ENCODE data around the gene SPAG9. TPM values are rescaled to one million over a fixed set of nuclear protein-coding genes. Genes with fewer than 3 reads are reported as not detected.

The SPAG9 gene
- total RNA-seq, 1 experiment from 2014 or later: 78.5 TPM

- TF ChIP-seq CTCF (IDR thresholded peaks at IDR 0.05; ENCODE audit: unreplicated experiment): no peak
- CTCF ChIA-PET: no interaction called here
- no peak overlapping the region for H3K4me3 Mint-ChIP-seq (ENCODE audit: unreplicated experiment)
Measured at GRCh38 chr17:50924300-50924699, 196.4 kb downstream of the SPAG9 start.

GRCh38 chr17:50923611-50924010 is 197.1 kb downstream of the SPAG9 start:
- Mint-ChIP-seq H3K27ac (ENCODE audit: low read depth, unreplicated experiment) (no peak overlapping the region), H3K9me3 (ENCODE audit: unreplicated experiment) (no peaks in the 10 kb centered on the region), H3K36me3 (ENCODE audit: insufficient read depth, unreplicated experiment) (no peaks in the 10 kb centered on the region), H3K4me1 (ENCODE audit: insufficient read depth, unreplicated experiment) (peaks cover 31% of the 10 kb centered on the region), H3K27me3 (ENCODE audit: insufficient read depth, unreplicated experiment) (no peaks in the 10 kb centered on the region), H3K4me3 (ENCODE audit: unreplicated experiment) (no peak overlapping the region)
- intact Hi-C loops (cut with micrococcal nuclease): no loop called here
- ChIA-PET POLR2A (interaction anchor here (1.2 to 2.0 kb wide), 3 partner anchors 12 to 57 kb away, joined by 3 to 12 read pairs (median 3); partner anchors contain the start of gene TOB1), CTCF (no interaction called here)
- no TSS peak for BruUV-seq (replicated peaks)
- DNase-seq (ENCODE audit: unreplicated experiment): no peak
- TF ChIP-seq CTCF (IDR thresholded peaks at IDR 0.05; ENCODE audit: unreplicated experiment): no peak

More at GRCh38 chr17:50924300-50924699, 196.4 kb downstream of the SPAG9 start:
- no TSS peak for BruUV-seq (replicated peaks)
- no peak for DNase-seq (ENCODE audit: unreplicated experiment)
- Mint-ChIP-seq H3K9me3 (ENCODE audit: unreplicated experiment) (no peaks in the 10 kb centered on the region), H3K27me3 (ENCODE audit: insufficient read depth, unreplicated experiment) (no peaks in the 10 kb centered on the region), H3K27ac (ENCODE audit: low read depth, unreplicated experiment) (no peak overlapping the region), H3K4me1 (ENCODE audit: insufficient read depth, unreplicated experiment) (peaks cover 31% of the 10 kb centered on the region), H3K36me3 (ENCODE audit: insufficient read depth, unreplicated experiment) (no peaks in the 10 kb centered on the region)
- intact Hi-C loops (cut with micrococcal nuclease): no loop called here
- POLR2A ChIA-PET: interaction anchor here (1.3 to 1.6 kb wide), 3 partner anchors 20 to 57 kb away, joined by 3 to 7 read pairs (median 3); no protein-coding TSS in a partner anchor

GRCh38 chr17:50922721-50923405 is 197.8 kb downstream of the SPAG9 start:
- peaks cover 24% of the 10 kb centered on the region for H3K4me1 Mint-ChIP-seq (ENCODE audit: insufficient read depth, unreplicated experiment)
- H3K27me3 Mint-ChIP-seq (ENCODE audit: insufficient read depth, unreplicated experiment): no peaks in the 10 kb centered on the region
- ChIA-PET POLR2A (interaction anchor here (1.2 to 2.0 kb wide), 3 partner anchors 11 to 56 kb away, joined by 3 to 12 read pairs (median 3); partner anchors contain the start of gene TOB1), CTCF (interaction anchor here (0.5 kb wide), 1 partner anchor 14 kb away, joined by 3 read pairs; no protein-coding TSS in a partner anchor)
- no peak overlapping the region for H3K4me3 Mint-ChIP-seq (ENCODE audit: unreplicated experiment)
- no peaks in the 10 kb centered on the region for H3K36me3 Mint-ChIP-seq (ENCODE audit: insufficient read depth, unreplicated experiment)
- intact Hi-C loops (cut with micrococcal nuclease): no loop called here
- H3K9me3 Mint-ChIP-seq (ENCODE audit: unreplicated experiment): no peaks in the 10 kb centered on the region
- no peak for TF ChIP-seq CTCF (IDR thresholded peaks at IDR 0.05; ENCODE audit: unreplicated experiment)
- BruUV-seq (replicated peaks): no TSS peak
- H3K27ac Mint-ChIP-seq (ENCODE audit: low read depth, unreplicated experiment): no peak overlapping the region
- DNase-seq (ENCODE audit: unreplicated experiment): no peak

- CTCF ChIA-PET: interaction anchor here (0.8 to 1.1 kb wide), 3 partner anchors 13 to 70 kb away, joined by 3 read pairs; no protein-coding TSS in a partner anchor
- Mint-ChIP-seq H3K36me3 (ENCODE audit: insufficient read depth, unreplicated experiment) (no peaks in the 10 kb centered on the region), H3K9me3 (ENCODE audit: unreplicated experiment) (no peaks in the 10 kb centered on the region), H3K4me1 (ENCODE audit: insufficient read depth, unreplicated experiment) (peaks cover 21% of the 10 kb centered on the region), H3K27me3 (ENCODE audit: insufficient read depth, unreplicated experiment) (no peaks in the 10 kb centered on the region), H3K4me3 (ENCODE audit: unreplicated experiment) (no peak overlapping the region), H3K27ac (ENCODE audit: low read depth, unreplicated experiment) (no peak overlapping the region)
- intact Hi-C loops (cut with micrococcal nuclease): no loop called here
- TF ChIP-seq CTCF (IDR thresholded peaks at IDR 0.05; ENCODE audit: unreplicated experiment): no peak
- no peak for DNase-seq (ENCODE audit: unreplicated experiment)
- POLR2A ChIA-PET: interaction anchor here (1.2 to 2.0 kb wide), 2 partner anchors 10 to 55 kb away, joined by 3 to 12 read pairs; partner anchors contain the start of gene TOB1
- BruUV-seq (replicated peaks): no TSS peak
Measured at GRCh38 chr17:50922107-50922506, 198.6 kb downstream of the SPAG9 start.
